LNCAP (cell line): ENCODE measurements around the gene ZBTB7A.

Source experiments
- CTCF ChIP-seq: fragments of 450-650 bp; IDR thresholded peaks from 2 replicates; pipeline ENCODE4 v1.5.1; 2017; ENCODE audit warnings: mild to moderate bottlenecking

Gene ZBTB7A

GRCh38 chr19:4066682-4067395 is at the start of gene ZBTB7A:
Gene ZBTB7A (minus strand): TSS chr19:4066899. CDS start chr19:4055232, 11,667 bp downstream.
- no peak for TF ChIP-seq CTCF

- no peak for TF ChIP-seq CTCF
Observed at GRCh38 chr19:4115818-4116385, 49.2 kb upstream of the ZBTB7A start.

- no peak for TF ChIP-seq CTCF
Observed at GRCh38 chr19:4115050-4115817, 48.5 kb upstream of the ZBTB7A start.

- no peak for TF ChIP-seq CTCF
Observed at GRCh38 chr19:4114181-4114580, 47.5 kb upstream of the ZBTB7A start.

- no peak for TF ChIP-seq CTCF
Observed at GRCh38 chr19:4113398-4114088, 46.8 kb upstream of the ZBTB7A start.

GRCh38 chr19:4112367-4112766 is 45.7 kb upstream of the ZBTB7A start:
- TF ChIP-seq CTCF: no peak

- no peak for TF ChIP-seq CTCF
Observed at GRCh38 chr19:4109626-4109945, 42.9 kb upstream of the ZBTB7A start.
